Neural progenitor cell (in vitro differentiated cells): Measurements from ENCODE around the gene CRACR2B. TPM values are rescaled to one million over a fixed set of nuclear protein-coding genes. Genes with fewer than 3 reads are reported as not detected.

Source experiments
- DNase-seq: peaks from one replicate; pipeline ENCODE4 v3.0.0-alpha.2; 2016; ENCODE audit warnings: low spot score
- H2AFZ ChIP-seq: fragments of 200-600 bp; sonication (generic); replicated peaks from 2 replicates; pipeline ENCODE4 v1.6.1; 2016; ENCODE audit warnings: antibody characterized with exemption
- H3F3A ChIP-seq: fragments of 200-600 bp; sonication (generic); 2 replicates; pipeline ENCODE4 v1.6.1; 2016; ENCODE audit warnings: antibody characterized with exemption, low read depth
- H3K27ac ChIP-seq: fragments of 200-600 bp; sonication (generic); 2 replicates; pipeline ENCODE4 v1.5.1; 2016; ENCODE audit warnings: mild to moderate bottlenecking
- H3K27me3 ChIP-seq: fragments of 200-600 bp; sonication (generic); 2 replicates; pipeline ENCODE4 v1.6.1; 2016; ENCODE audit warnings: mild to moderate bottlenecking, moderate library complexity
- H3K36me3 ChIP-seq: fragments of 200-600 bp; sonication (generic); 2 replicates; pipeline ENCODE4 v1.5.1; 2016
- H3K4me1 ChIP-seq: fragments of 200-600 bp; sonication (generic); 2 replicates; pipeline ENCODE4 v1.6.1; 2016; ENCODE audit warnings: mixed run types
- H3K4me2 ChIP-seq: fragments of 200-600 bp; sonication (generic); 2 replicates; pipeline ENCODE4 v1.6.1; 2016
- H3K4me3 ChIP-seq: fragments of 200-600 bp; sonication (generic); 2 replicates; pipeline ENCODE4 v1.5.1; 2016
- H3K79me2 ChIP-seq: fragments of 200-600 bp; sonication (generic); 2 replicates; pipeline ENCODE4 v1.6.1; 2016; ENCODE audit warnings: low read depth
- H3K9ac ChIP-seq: fragments of 200-600 bp; sonication (generic); 2 replicates; pipeline ENCODE4 v1.6.1; 2016
- H3K9me3 ChIP-seq: fragments of 200-600 bp; sonication (generic); 2 replicates; pipeline ENCODE4 v1.5.1; 2016; ENCODE audit warnings: low read depth
- H4K20me1 ChIP-seq: fragments of 200-600 bp; sonication (generic); 2 replicates; pipeline ENCODE4 v1.6.1; 2016; ENCODE audit warnings: low read depth
- H3K27ac Mint-ChIP-seq: 3 replicates; pipeline ENCODE4 v1.8.0; 2021; ENCODE audit warnings: mixed read lengths
- H3K27me3 Mint-ChIP-seq: 2 replicates; pipeline ENCODE4 v1.8.0; 2022; ENCODE audit warnings: low read depth, mild to moderate bottlenecking, inconsistent platforms, moderate library complexity, mixed read lengths; ENCODE audit not compliant: insufficient read depth
- H3K36me3 Mint-ChIP-seq: 3 replicates; pipeline ENCODE4 v1.8.0; 2021; ENCODE audit warnings: mixed read lengths
- H3K4me1 Mint-ChIP-seq: 3 replicates; pipeline ENCODE4 v1.8.0; 2021; ENCODE audit warnings: mixed read lengths
- H3K4me3 Mint-ChIP-seq: 3 replicates; pipeline ENCODE4 v1.8.0; 2021; ENCODE audit warnings: mild to moderate bottlenecking, moderate library complexity, mixed read lengths
- H3K9me3 Mint-ChIP-seq: 3 replicates; pipeline ENCODE4 v1.8.0; 2020; ENCODE audit warnings: mixed read lengths
- EZH2 ChIP-seq: fragments of 200-600 bp; sonication (generic); IDR thresholded peaks from 2 replicates; pipeline ENCODE4 v1.6.1; 2017; ENCODE audit warnings: antibody characterized with exemption, mild to moderate bottlenecking, moderate library complexity
- EZH2phosphoT487 ChIP-seq: fragments of 200-600 bp; sonication (generic); IDR thresholded peaks from 2 replicates; pipeline ENCODE4 v1.6.1; 2017; ENCODE audit warnings: antibody characterized with exemption
- total RNA-seq: library from RNA; depleted of rRNA; stranded (reverse); fragments of >200 nt; gene quantifications from 2 replicates; pipeline ENCODE4 v1.2.3, GENCODE V29; 2015; ENCODE audit warnings: low replicate concordance
- TF ChIP-seq, protein P1 (sequence below): fragments of 200-600 bp; sonication (generic); IDR thresholded peaks from 2 replicates; pipeline ENCODE4 v1.5.1; 2017; ENCODE audit warnings: antibody characterized with exemption, mild to moderate bottlenecking

The CRACR2B gene
- total RNA-seq, 1 donor from 2014 or later = 3.9 TPM

DNA sequence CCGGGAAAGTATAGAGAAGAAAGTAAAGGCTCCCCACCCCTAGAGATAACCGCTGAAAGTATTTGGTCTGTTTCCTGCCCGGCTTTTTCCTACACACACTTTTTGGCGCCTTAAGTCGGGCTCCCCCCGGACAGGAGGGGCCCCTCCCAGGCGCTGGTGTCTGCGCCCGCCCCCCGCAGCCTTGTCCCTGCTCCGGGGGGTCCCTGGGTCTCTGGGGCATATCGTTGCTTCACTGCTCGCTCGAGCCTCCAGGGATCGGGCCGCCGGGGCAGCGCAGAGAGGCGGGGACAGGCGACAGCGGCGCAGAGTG is 928 bp upstream of the CRACR2B start:
- H3K4me3 ChIP-seq = peak overlapping the region; percentile 50
- no peaks in the 10 kb centered on the region for H3K9me3 ChIP-seq
- H3K27me3 ChIP-seq = peaks cover 69% of the 10 kb centered on the region
- H3K27ac Mint-ChIP-seq = no peak overlapping the region
- peaks cover 34% of the 10 kb centered on the region for H3K4me1 Mint-ChIP-seq
- H3K27ac ChIP-seq = no peak overlapping the region
- H2AFZ ChIP-seq = peak overlapping the region; percentile 7
- H3F3A ChIP-seq = peaks cover 54% of the 10 kb centered on the region
- H3K36me3 Mint-ChIP-seq = peaks cover 4% of the 10 kb centered on the region
- H3K4me3 Mint-ChIP-seq = peak overlapping the region; percentile 78
- peaks cover 60% of the 10 kb centered on the region for H4K20me1 ChIP-seq
- H3K9ac ChIP-seq = no peak overlapping the region
- peaks cover 47% of the 10 kb centered on the region for H3K4me1 ChIP-seq
- no peaks in the 10 kb centered on the region for H3K79me2 ChIP-seq
- peak overlapping the region; percentile 80 for H3K4me2 ChIP-seq
- TF ChIP-seq EZH2 = peak; percentile 83
- TF ChIP-seq, protein P1, sequence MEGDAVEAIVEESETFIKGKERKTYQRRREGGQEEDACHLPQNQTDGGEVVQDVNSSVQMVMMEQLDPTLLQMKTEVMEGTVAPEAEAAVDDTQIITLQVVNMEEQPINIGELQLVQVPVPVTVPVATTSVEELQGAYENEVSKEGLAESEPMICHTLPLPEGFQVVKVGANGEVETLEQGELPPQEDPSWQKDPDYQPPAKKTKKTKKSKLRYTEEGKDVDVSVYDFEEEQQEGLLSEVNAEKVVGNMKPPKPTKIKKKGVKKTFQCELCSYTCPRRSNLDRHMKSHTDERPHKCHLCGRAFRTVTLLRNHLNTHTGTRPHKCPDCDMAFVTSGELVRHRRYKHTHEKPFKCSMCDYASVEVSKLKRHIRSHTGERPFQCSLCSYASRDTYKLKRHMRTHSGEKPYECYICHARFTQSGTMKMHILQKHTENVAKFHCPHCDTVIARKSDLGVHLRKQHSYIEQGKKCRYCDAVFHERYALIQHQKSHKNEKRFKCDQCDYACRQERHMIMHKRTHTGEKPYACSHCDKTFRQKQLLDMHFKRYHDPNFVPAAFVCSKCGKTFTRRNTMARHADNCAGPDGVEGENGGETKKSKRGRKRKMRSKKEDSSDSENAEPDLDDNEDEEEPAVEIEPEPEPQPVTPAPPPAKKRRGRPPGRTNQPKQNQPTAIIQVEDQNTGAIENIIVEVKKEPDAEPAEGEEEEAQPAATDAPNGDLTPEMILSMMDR = no peak
- peak; percentile 61 for TF ChIP-seq EZH2phosphoT487
- DNase-seq = no peak
- H3K27me3 Mint-ChIP-seq = peaks cover 38% of the 10 kb centered on the region
- H3K9me3 Mint-ChIP-seq = no peaks in the 10 kb centered on the region
- H3K36me3 ChIP-seq = no peaks in the 10 kb centered on the region

DNA sequence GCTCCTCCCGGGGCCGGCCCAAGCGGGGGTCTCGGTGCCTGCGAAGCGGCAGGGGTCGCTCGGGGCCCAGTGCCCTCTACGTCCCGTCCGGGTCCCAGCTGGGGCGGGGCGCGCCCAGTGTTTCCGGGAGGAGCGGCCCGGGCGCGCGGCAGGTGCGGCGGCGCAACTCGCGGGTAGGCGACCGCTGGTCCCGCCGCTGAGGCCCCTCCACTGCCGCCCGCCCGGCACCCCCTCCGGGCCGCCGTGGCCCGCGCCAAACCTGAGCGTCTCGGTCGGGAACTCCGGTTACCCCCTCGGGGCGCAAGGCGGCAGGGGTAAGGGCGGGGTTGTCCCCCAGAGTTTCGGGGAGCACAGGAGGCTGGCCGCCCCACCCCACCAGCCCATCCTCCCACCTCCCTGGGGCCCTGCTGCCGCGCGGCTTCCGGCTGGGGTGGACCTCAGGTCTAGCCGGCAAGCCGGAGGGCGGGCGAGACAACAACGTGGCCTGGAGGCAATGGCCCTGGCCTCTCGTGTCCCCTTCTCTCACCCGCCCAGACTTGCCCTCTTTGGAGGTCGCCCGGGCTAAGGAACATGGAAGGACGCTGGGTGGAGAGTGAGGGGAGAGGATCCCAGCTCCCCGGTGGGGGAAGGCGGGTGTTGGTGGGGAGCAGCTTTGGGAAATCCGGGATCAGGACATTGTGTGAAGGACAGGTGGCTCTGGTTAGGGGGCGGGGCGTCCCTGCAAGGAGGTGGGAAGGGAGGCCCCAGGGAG is 398 bp upstream of the CRACR2B start:
- TF ChIP-seq EZH2phosphoT487 (peak; percentile 47), EZH2 (peak; percentile 73)
- TF ChIP-seq, protein P1 = peak; percentile 7
- H3K9me3 Mint-ChIP-seq = no peaks in the 10 kb centered on the region
- Histone ChIP-seq H3K4me2 (peak overlapping the region; percentile 80), H2AFZ (peak overlapping the region; percentile 7), H4K20me1 (peaks cover 59% of the 10 kb centered on the region), H3K27me3 (peaks cover 74% of the 10 kb centered on the region), H3K36me3 (no peaks in the 10 kb centered on the region), H3K79me2 (no peaks in the 10 kb centered on the region), H3K9me3 (no peaks in the 10 kb centered on the region), H3K4me1 (peaks cover 52% of the 10 kb centered on the region), H3K9ac (no peak overlapping the region), H3F3A (peaks cover 59% of the 10 kb centered on the region), H3K4me3 (peak overlapping the region; percentile 50), H3K27ac (no peak overlapping the region)
- H3K4me3 Mint-ChIP-seq = peak overlapping the region; percentile 76
- peak; percentile 73 for DNase-seq
- H3K36me3 Mint-ChIP-seq = peaks cover 4% of the 10 kb centered on the region
- peaks cover 38% of the 10 kb centered on the region for H3K4me1 Mint-ChIP-seq
- peaks cover 40% of the 10 kb centered on the region for H3K27me3 Mint-ChIP-seq
- H3K27ac Mint-ChIP-seq = no peak overlapping the region

DNA sequence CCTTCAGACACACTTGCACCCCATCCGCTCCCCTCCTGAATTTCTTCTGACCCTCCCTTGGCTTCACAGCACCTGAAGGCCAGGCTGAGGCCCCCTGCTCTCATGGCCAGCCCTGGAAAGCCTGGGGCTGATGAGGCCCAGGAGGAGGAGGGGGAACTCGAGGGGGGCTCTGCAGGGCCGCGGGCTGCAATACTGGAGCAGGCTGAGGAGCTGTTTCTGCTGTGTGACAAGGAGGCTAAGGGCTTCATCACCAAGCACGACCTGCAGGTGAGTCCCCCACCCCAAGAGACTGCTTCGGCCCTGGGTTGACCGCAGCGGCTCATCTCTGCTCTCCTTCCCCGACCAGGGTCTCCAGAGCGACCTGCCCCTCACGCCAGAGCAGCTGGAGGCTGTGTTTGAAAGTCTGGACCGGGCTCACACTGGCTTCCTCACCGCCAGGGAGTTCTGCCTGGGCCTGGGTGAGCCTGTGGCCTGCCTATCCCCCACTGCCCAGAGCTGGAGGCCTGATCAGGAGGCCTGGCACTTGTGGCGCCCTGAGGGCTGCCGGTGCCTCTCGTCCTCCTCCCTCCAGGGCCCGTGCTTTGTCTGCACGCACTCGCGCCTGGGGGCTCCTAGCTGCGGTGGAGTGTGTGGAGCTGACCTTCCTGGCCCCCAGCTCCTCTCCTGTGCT is 922 bp downstream of the CRACR2B start:
- no peak overlapping the region for H2AFZ ChIP-seq
- no peaks in the 10 kb centered on the region for H3K9me3 ChIP-seq
- peaks cover 38% of the 10 kb centered on the region for H3K27me3 Mint-ChIP-seq
- no peaks in the 10 kb centered on the region for H3K36me3 ChIP-seq
- H3K27me3 ChIP-seq = peaks cover 76% of the 10 kb centered on the region
- no peak overlapping the region for H3K27ac ChIP-seq
- H3K4me3 Mint-ChIP-seq = peak overlapping the region; percentile 76
- peak overlapping the region; percentile 80 for H3K4me2 ChIP-seq
- peak; percentile 51 for DNase-seq
- H4K20me1 ChIP-seq = peaks cover 54% of the 10 kb centered on the region
- TF ChIP-seq EZH2 (no peak), EZH2phosphoT487 (no peak)
- TF ChIP-seq, protein P1 = no peak
- peaks cover 54% of the 10 kb centered on the region for H3K4me1 ChIP-seq
- no peak overlapping the region for H3K27ac Mint-ChIP-seq
- no peaks in the 10 kb centered on the region for H3K9me3 Mint-ChIP-seq
- peaks cover 60% of the 10 kb centered on the region for H3F3A ChIP-seq
- peak overlapping the region; percentile 45 for H3K4me3 ChIP-seq
- H3K36me3 Mint-ChIP-seq = peaks cover 4% of the 10 kb centered on the region
- H3K4me1 Mint-ChIP-seq = peaks cover 39% of the 10 kb centered on the region
- H3K79me2 ChIP-seq = no peaks in the 10 kb centered on the region
- H3K9ac ChIP-seq = no peak overlapping the region
